ENCODE results near the gene GDPD3.

The GDPD3 gene

GRCh38 chr16:30094541-30095165 lies 18.7 kb downstream of the GDPD3 start:
- no peak for DNase-seq

- DNase-seq, result no peak
These were observed 20.8 kb downstream of the GDPD3 start for GRCh38 chr16:30092373-30093010.

- peak; percentile 91 for DNase-seq
These were observed 21.6 kb downstream of the GDPD3 start, which contains the start of gene TBX6 for GRCh38 chr16:30091474-30092372. TSS of gene TBX6 (minus strand) at chr16:30091924. CDS start at chr16:30091193, 731 bp downstream.

GRCh38 chr16:30090610-30091331 lies 22.6 kb downstream of the GDPD3 start:
- DNase-seq, result no peak

GRCh38 chr16:30088832-30089624 lies 24.3 kb downstream of the GDPD3 start:
- DNase-seq, result no peak

- DNase-seq, result no peak
These were observed 25.0 kb downstream of the GDPD3 start for GRCh38 chr16:30088237-30088831.

- no peak for DNase-seq
These were observed 26.0 kb downstream of the GDPD3 start for GRCh38 chr16:30087181-30087898.

- no peak for DNase-seq
These were observed 26.8 kb downstream of the GDPD3 start for GRCh38 chr16:30086291-30087140.

- no peak for DNase-seq
These were observed 27.5 kb downstream of the GDPD3 start for GRCh38 chr16:30085820-30086219.

GRCh38 chr16:30085247-30085646 lies 28.1 kb downstream of the GDPD3 start:
- DNase-seq, result no peak

GRCh38 chr16:30084816-30085159 lies 28.5 kb downstream of the GDPD3 start:
- DNase-seq, result no peak

- no peak for DNase-seq
These were observed 29.1 kb downstream of the GDPD3 start for GRCh38 chr16:30084096-30084815.

GRCh38 chr16:30083216-30084055 lies 29.9 kb downstream of the GDPD3 start:
- DNase-seq, result no peak

- DNase-seq, result no peak
These were observed 30.7 kb downstream of the GDPD3 start for GRCh38 chr16:30082545-30083090.

GRCh38 chr16:30079480-30079879 lies 33.9 kb downstream of the GDPD3 start:
- DNase-seq, result no peak

GRCh38 chr16:30078744-30079143 lies 34.6 kb downstream of the GDPD3 start:
- no peak for DNase-seq

- DNase-seq, result no peak
These were observed 35.7 kb downstream of the GDPD3 start for GRCh38 chr16:30077656-30078055.

GRCh38 chr16:30076276-30076791 lies 37.0 kb downstream of the GDPD3 start:
- no peak for DNase-seq
